ENCODE data around the gene ATP5F1A.
A peak's percentile ranks its signal among the peaks of the same experiment; 100 is the strongest.
"Not testable (repeated sequence)": the region's sequence is repeated elsewhere in the genome, so short reads cannot be mapped to it uniquely, and the experiment has no call there.

Gene ATP5F1A

GRCh38 chr18:46097801-46098615 lies at the start of gene ATP5F1A:
Gene ATP5F1A (minus strand): TSS chr18:46098296. CDS start chr18:46098231, 65 bp downstream.
- DNase-seq (ENCODE audit: low read depth) = peak; percentile 74

- no peak for DNase-seq (ENCODE audit: low read depth)
Measured at GRCh38 chr18:46141199-46141598, 43.1 kb upstream of the ATP5F1A start.

GRCh38 chr18:46140173-46140572 lies 42.1 kb upstream of the ATP5F1A start:
- no peak for DNase-seq (ENCODE audit: low read depth)

- no peak for DNase-seq (ENCODE audit: low read depth)
Measured at GRCh38 chr18:46134920-46135675, 37.0 kb upstream of the ATP5F1A start.

GRCh38 chr18:46133534-46133933 lies 35.4 kb upstream of the ATP5F1A start:
- no peak for DNase-seq (ENCODE audit: low read depth)

- DNase-seq (ENCODE audit: low read depth) = not testable (repeated sequence)
Measured at GRCh38 chr18:46130549-46130948, 32.5 kb upstream of the ATP5F1A start.

GRCh38 chr18:46130061-46130460 lies 32.0 kb upstream of the ATP5F1A start:
- no peak for DNase-seq (ENCODE audit: low read depth)

- not testable (repeated sequence) for DNase-seq (ENCODE audit: low read depth)
Measured at GRCh38 chr18:46126625-46127024, 28.5 kb upstream of the ATP5F1A start.

- no peak for DNase-seq (ENCODE audit: low read depth)
Measured at GRCh38 chr18:46113751-46114150, 15.7 kb upstream of the ATP5F1A start.

- DNase-seq (ENCODE audit: low read depth) = no peak
Measured at GRCh38 chr18:46110406-46110805, 12.3 kb upstream of the ATP5F1A start.

GRCh38 chr18:46109386-46109785 lies 11.3 kb upstream of the ATP5F1A start:
- DNase-seq (ENCODE audit: low read depth) = no peak

- peak; percentile 70 for DNase-seq (ENCODE audit: low read depth)
Measured at GRCh38 chr18:46104128-46104911, 6.2 kb upstream of the ATP5F1A start, which contains the start of gene HAUS1. Gene HAUS1 (plus strand): TSS chr18:46104385. CDS start chr18:46104412, 27 bp downstream.

- no peak for DNase-seq (ENCODE audit: low read depth)
Measured at GRCh38 chr18:46099463-46099862, 1.4 kb upstream of the ATP5F1A start.

GRCh38 chr18:46098616-46098933 lies 479 bp upstream of the ATP5F1A start:
- DNase-seq (ENCODE audit: low read depth) = no peak

GRCh38 chr18:46097431-46097800 lies 680 bp downstream of the ATP5F1A start:
- no peak for DNase-seq (ENCODE audit: low read depth)

- DNase-seq (ENCODE audit: low read depth) = no peak
Measured at GRCh38 chr18:46096651-46097300, 1.3 kb downstream of the ATP5F1A start.

GRCh38 chr18:46095532-46095931 lies 2.6 kb downstream of the ATP5F1A start:
- DNase-seq (ENCODE audit: low read depth) = no peak

- DNase-seq (ENCODE audit: low read depth) = not testable (repeated sequence)
Measured at GRCh38 chr18:46088501-46088900, 9.6 kb downstream of the ATP5F1A start.

GRCh38 chr18:46084431-46084830 lies 13.7 kb downstream of the ATP5F1A start:
- no peak for DNase-seq (ENCODE audit: low read depth)

GRCh38 chr18:46080156-46080555 lies 17.9 kb downstream of the ATP5F1A start:
- no peak for DNase-seq (ENCODE audit: low read depth)

- no peak for DNase-seq (ENCODE audit: low read depth)
Measured at GRCh38 chr18:46079336-46079735, 18.8 kb downstream of the ATP5F1A start.
